ENCODE measurements around the gene TMEM9.

DNA sequence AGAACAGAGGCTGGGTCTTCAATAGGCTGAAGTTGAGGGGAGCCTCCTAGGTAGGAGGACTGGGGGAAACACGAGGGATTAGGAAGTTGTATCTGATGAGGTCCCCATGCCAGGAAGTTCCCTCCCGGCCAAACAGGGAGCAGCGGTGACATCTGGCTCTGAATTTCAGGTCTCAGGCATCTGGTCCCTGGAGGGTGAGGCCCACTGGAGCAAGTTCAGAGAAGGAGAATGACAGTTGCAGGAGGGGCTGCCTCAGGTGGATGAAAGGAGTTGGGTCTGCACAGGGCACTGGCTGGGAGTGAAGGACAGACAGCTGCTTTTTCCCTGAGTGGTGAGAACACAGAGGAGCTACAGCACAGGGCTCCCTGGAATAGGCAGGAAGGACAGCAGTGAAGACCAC, 9.1 kb downstream of the TMEM9 start:
- TF ChIP-seq EZH2 (IDR thresholded peaks at IDR 0.05; ENCODE audit: low read length, unreplicated experiment) (no peak), EZH2phosphoT487 (IDR thresholded peaks at IDR 0.05; ENCODE audit: borderline replicate concordance, low read length) (no peak)
- TF ChIP-seq, protein P1, sequence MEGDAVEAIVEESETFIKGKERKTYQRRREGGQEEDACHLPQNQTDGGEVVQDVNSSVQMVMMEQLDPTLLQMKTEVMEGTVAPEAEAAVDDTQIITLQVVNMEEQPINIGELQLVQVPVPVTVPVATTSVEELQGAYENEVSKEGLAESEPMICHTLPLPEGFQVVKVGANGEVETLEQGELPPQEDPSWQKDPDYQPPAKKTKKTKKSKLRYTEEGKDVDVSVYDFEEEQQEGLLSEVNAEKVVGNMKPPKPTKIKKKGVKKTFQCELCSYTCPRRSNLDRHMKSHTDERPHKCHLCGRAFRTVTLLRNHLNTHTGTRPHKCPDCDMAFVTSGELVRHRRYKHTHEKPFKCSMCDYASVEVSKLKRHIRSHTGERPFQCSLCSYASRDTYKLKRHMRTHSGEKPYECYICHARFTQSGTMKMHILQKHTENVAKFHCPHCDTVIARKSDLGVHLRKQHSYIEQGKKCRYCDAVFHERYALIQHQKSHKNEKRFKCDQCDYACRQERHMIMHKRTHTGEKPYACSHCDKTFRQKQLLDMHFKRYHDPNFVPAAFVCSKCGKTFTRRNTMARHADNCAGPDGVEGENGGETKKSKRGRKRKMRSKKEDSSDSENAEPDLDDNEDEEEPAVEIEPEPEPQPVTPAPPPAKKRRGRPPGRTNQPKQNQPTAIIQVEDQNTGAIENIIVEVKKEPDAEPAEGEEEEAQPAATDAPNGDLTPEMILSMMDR (conservative IDR thresholded peaks at IDR 0.05; ENCODE audit: low read depth, low read length): no peak
